OCI-LY3 (cell line): Measurements from ENCODE around the gene ARHGEF6.

Experiments used
- H2AFZ ChIP-seq: fragments of 200-600, 300-600 bp; shearing (Covaris generic); 2 replicates; pipeline ENCODE4 v1.6.0; 2014; ENCODE audit warnings: antibody characterized with exemption, low read depth, low read length
- H3K27ac ChIP-seq: fragments of 200-600, 300-600 bp; sonication (generic); 2 replicates; pipeline ENCODE4 v1.5.1; 2014; ENCODE audit warnings: mild to moderate bottlenecking, low read length, moderate library complexity, mixed read lengths
- H3K27me3 ChIP-seq: fragments of 200-600, 300-600 bp; sonication (generic); 2 replicates; pipeline ENCODE4 v1.6.1; 2014; ENCODE audit warnings: low read depth, low read length, mixed read lengths
- H3K36me3 ChIP-seq: fragments of 200-600, 300-600 bp; sonication (generic); replicated peaks from 2 replicates; pipeline ENCODE3; 2014; ENCODE audit warnings: low read depth, low read length, mixed read lengths
- H3K4me1 ChIP-seq: fragments of 300-600, 200-600 bp; sonication (generic); 2 replicates; pipeline ENCODE4 v1.6.1; 2014; ENCODE audit warnings: low read length, mixed read lengths
- H3K4me2 ChIP-seq: fragments of 200-600, 300-600 bp; sonication (generic); 2 replicates; pipeline ENCODE4 v1.6.1; 2014; ENCODE audit warnings: low read length, mixed read lengths
- H3K4me3 ChIP-seq: fragments of 300-600, 200-600 bp; sonication (generic); 2 replicates; pipeline ENCODE4 v1.5.1; 2014; ENCODE audit warnings: antibody characterized with exemption, mild to moderate bottlenecking, low read length, moderate library complexity
- H3K79me2 ChIP-seq: fragments of 300-600, 200-600 bp; shearing (Covaris generic); 2 replicates; pipeline ENCODE4 v1.6.1; 2014; ENCODE audit warnings: mild to moderate bottlenecking, low read length, mixed read lengths
- H3K9ac ChIP-seq: fragments of 300-600, 200-600 bp; shearing (Covaris generic); 2 replicates; pipeline ENCODE4 v1.6.0; 2014; ENCODE audit warnings: mild to moderate bottlenecking, low read length, moderate library complexity
- H3K9me3 ChIP-seq: fragments of 200-600, 300-600 bp; shearing (Covaris generic); 2 replicates; pipeline ENCODE4 v1.6.1; 2014; ENCODE audit warnings: low read length, mixed read lengths; ENCODE audit not compliant: insufficient read depth
- H4K20me1 ChIP-seq: fragments of 200-600, 300-600 bp; sonication (generic); 2 replicates; pipeline ENCODE4 v1.6.1; 2016; ENCODE audit warnings: low read length, mixed read lengths; ENCODE audit not compliant: insufficient read depth
- CTCF ChIP-seq: fragments of 200-600, 300-600 bp; sonication (generic); IDR thresholded peaks from 2 replicates; pipeline ENCODE4 v1.5.1; 2014; ENCODE audit warnings: antibody characterized with exemption, low read length, low read depth
- EZH2phosphoT487 ChIP-seq: fragments of 200-600 bp; shearing (Covaris generic); IDR thresholded peaks from 2 replicates; pipeline ENCODE4 v1.6.1; 2018; ENCODE audit warnings: antibody characterized with exemption, mixed run types, low read depth

ARHGEF6 gene

GRCh38 chrX:136711147-136711546 lies 69.6 kb downstream of the ARHGEF6 start:
- H3K4me2 ChIP-seq = peak overlapping the region; percentile 93
- peaks cover 66% of the 10 kb centered on the region for H3K4me1 ChIP-seq
- H3K79me2 ChIP-seq = no peaks in the 10 kb centered on the region

GRCh38 chrX:136710325-136710951 lies 70.3 kb downstream of the ARHGEF6 start:
- Histone ChIP-seq H3K36me3 (no peaks in the 10 kb centered on the region), H3K27me3 (no peaks in the 10 kb centered on the region), H2AFZ (no peak overlapping the region), H3K9ac (peak overlapping the region; percentile 80), H3K4me2 (peak overlapping the region; percentile 93), H3K9me3 (no peaks in the 10 kb centered on the region), H3K4me3 (peak overlapping the region; percentile 63), H3K79me2 (no peaks in the 10 kb centered on the region), H3K4me1 (peaks cover 59% of the 10 kb centered on the region), H3K27ac (peak overlapping the region; percentile 99), H4K20me1 (no peaks in the 10 kb centered on the region)
- TF ChIP-seq EZH2phosphoT487 = no peak
- no peak for TF ChIP-seq CTCF

More at GRCh38 chrX:136711147-136711546, 69.6 kb downstream of the ARHGEF6 start:
- H3K9me3 ChIP-seq = no peaks in the 10 kb centered on the region
- TF ChIP-seq EZH2phosphoT487 (no peak), CTCF (peak; percentile 64)
- no peaks in the 10 kb centered on the region for H4K20me1 ChIP-seq
- H2AFZ ChIP-seq = no peak overlapping the region
- peak overlapping the region; percentile 63; the same call in 1 of the 2 replicates for H3K4me3 ChIP-seq
- peak overlapping the region; percentile 99 for H3K27ac ChIP-seq
- peak overlapping the region; percentile 80 for H3K9ac ChIP-seq
- H3K36me3 ChIP-seq = no peaks in the 10 kb centered on the region
- no peaks in the 10 kb centered on the region for H3K27me3 ChIP-seq

GRCh38 chrX:136708348-136708747 lies 72.4 kb downstream of the ARHGEF6 start:
- peaks cover 41% of the 10 kb centered on the region for H3K4me1 ChIP-seq
- H3K4me3 ChIP-seq = no peak overlapping the region
- no peaks in the 10 kb centered on the region for H3K36me3 ChIP-seq
- no peak overlapping the region for H3K9ac ChIP-seq
- H3K9me3 ChIP-seq = no peaks in the 10 kb centered on the region
- no peaks in the 10 kb centered on the region for H3K79me2 ChIP-seq
- no peak overlapping the region for H2AFZ ChIP-seq
- no peaks in the 10 kb centered on the region for H4K20me1 ChIP-seq
- no peaks in the 10 kb centered on the region for H3K27me3 ChIP-seq
- TF ChIP-seq CTCF = peak; percentile 68
- TF ChIP-seq EZH2phosphoT487 = no peak
- no peak overlapping the region for H3K4me2 ChIP-seq
- H3K27ac ChIP-seq = 0 out of 2 replicates have a peak overlapping the region, but pooled peaks have one; percentile 81

GRCh38 chrX:136697156-136697555 lies 83.6 kb downstream of the ARHGEF6 start:
- Histone ChIP-seq H3K36me3 (no peaks in the 10 kb centered on the region), H3K9me3 (no peaks in the 10 kb centered on the region), H3K4me1 (peaks cover 27% of the 10 kb centered on the region), H3K27ac (no peak overlapping the region), H3K4me3 (no peak overlapping the region), H3K27me3 (no peaks in the 10 kb centered on the region), H2AFZ (no peak overlapping the region), H3K79me2 (no peaks in the 10 kb centered on the region), H3K9ac (no peak overlapping the region), H3K4me2 (no peak overlapping the region), H4K20me1 (no peaks in the 10 kb centered on the region)
- TF ChIP-seq EZH2phosphoT487 (no peak), CTCF (no peak)
